ENCODE data around the gene CDC42BPA.
A peak's percentile ranks its signal among the peaks of the same experiment; 100 is the strongest.
"Not testable (repeated sequence)": the region's sequence is repeated elsewhere in the genome, so short reads cannot be mapped to it uniquely, and the experiment has no call there.

Gene CDC42BPA

DNA sequence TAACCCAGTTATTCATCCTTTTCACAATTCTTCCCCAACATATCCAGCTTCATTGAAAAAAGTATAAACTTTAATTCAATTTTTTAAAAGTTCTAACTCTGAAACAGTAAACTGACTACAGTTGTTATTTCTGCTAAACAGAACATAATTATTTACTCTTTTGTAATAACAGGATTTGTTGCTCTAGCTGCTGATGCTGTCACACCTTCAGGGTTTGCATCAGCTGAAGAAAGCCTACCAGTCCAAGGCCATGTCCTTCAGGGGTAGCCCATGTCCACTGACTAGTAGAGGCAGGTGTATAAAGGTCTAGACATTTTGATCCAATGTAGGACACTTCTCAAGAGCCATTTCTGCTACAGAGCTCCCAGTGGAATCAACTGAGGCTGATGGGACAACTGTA is 107.7 kb downstream of the CDC42BPA start:
- peak; percentile 54 for FAIRE-seq

DNA sequence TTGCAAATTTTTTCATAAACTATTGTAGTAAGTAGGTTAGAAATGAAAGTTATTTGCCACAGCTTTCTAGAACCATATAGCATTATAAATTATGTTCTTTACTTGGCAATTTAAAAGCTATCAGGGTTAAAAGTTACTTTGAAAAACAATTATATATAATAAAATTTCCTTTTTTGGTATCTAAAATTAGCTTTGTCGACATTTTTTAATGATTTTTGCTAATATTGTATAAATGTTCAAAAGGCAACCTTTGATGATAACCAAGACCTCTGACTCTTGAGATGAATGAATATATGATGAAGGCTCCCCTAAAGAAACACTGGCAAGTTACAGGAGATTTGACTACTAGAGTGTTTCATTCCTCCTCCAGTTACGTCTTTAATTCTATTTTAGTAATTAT is 121.2 kb downstream of the CDC42BPA start:
- FAIRE-seq = no peak

DNA sequence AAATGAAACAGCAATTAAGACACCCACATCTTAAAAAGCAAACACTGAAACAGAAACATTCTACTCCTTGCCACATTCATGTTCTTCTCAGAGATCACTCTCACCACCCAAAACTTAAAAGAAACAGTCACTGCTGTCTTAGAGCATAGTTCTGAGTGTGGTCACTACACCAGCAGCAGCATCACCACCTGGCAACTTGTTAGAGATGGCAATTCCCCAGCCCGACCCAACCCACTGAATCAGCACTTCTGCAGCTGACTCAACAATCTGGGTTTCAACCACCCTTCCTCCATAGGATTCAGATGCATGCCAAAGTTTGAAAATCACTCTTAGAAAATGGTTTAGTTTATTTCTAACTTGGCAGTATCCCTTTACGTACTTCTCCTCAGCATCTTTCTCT is 126.1 kb downstream of the CDC42BPA start:
- FAIRE-seq = no peak

DNA sequence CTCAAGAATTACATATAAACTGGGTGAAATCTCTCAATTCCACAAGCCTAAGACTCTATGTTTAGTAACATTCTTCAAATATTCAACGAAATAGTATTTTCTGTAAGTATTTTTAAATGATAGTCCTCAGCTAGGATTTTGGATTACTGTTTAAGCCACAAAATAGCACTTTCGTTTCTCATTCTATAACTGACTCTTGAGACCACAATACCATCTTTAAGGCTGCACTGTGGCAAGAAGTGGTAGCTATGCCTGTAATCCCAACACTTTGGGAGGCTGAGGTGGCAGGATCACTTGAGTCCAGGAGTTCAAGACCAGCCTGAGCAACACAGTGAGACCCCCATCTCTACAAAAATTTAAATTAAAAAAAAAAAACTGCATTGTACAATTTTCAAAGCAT is 126.7 kb downstream of the CDC42BPA start:
- FAIRE-seq = no peak

DNA sequence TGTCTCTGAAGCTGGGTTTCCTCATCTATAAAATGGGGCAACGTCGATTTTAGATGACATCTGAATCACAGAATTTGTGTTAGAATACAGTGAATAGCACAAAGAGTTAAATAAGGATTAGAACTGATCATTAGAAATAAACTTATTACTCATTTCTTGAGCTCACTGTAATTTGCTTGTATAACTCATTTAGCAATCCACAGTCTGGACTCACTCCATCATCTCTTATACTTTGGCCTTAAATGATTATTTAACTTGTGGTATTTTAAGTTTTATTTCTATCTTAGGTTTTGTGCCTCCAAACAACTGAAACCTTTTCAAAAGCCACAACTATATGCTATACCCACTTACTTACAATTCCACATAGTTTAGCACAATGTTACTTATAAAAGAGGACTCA is 128.0 kb downstream of the CDC42BPA start:
- FAIRE-seq = no peak

- FAIRE-seq = no peak
These were observed 133.0 kb downstream of the CDC42BPA start for GRCh38 chr1:227185291-227185690.

GRCh38 chr1:227182012-227182411 is 136.3 kb downstream of the CDC42BPA start:
- FAIRE-seq = no peak

GRCh38 chr1:227175611-227176010 is 142.7 kb downstream of the CDC42BPA start:
- no peak for FAIRE-seq

DNA sequence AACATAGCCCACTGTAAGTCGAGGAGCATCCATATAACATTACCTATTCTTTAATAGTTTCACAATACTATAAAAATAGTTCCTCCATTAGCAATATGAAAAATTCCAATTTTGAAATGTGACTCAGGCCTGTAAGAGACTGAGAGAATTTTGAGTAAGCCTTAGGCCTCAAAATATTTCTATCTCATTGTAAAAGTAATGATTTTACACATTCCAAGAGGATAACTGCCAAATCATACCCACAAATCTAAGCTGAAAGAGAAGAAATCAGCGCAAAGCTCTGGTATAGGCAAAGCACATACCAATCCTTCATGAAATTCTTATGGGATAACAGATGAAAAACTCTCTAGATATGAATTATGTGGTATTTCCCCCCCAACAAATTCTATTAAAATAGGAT is 144.1 kb downstream of the CDC42BPA start:
- FAIRE-seq = no peak

GRCh38 chr1:227170361-227171166 is 147.7 kb downstream of the CDC42BPA start:
- no peak for FAIRE-seq

GRCh38 chr1:227169343-227169742 is 148.9 kb downstream of the CDC42BPA start:
- FAIRE-seq = no peak

GRCh38 chr1:227167276-227168101 is 150.8 kb downstream of the CDC42BPA start:
- FAIRE-seq = peak; percentile 67

DNA sequence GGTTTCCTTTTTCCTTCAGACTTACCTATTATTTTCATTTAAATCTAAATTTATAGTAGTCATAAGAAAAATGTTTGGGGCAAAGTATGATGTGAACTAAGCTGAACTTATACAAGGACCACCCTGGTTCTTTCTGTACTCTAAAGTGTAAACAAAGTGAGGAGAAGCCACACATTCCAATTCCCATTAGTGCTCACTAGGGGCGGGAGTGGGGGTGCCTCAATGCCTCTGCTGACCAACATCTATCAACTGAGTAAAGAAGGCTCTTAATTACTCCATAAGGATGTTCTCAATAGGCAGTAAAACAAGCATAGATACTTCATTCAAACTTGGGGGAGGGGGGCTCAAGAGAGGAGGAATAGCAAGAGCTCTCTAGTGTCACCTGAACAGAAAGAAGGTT is 151.7 kb downstream of the CDC42BPA start:
- FAIRE-seq = no peak

DNA sequence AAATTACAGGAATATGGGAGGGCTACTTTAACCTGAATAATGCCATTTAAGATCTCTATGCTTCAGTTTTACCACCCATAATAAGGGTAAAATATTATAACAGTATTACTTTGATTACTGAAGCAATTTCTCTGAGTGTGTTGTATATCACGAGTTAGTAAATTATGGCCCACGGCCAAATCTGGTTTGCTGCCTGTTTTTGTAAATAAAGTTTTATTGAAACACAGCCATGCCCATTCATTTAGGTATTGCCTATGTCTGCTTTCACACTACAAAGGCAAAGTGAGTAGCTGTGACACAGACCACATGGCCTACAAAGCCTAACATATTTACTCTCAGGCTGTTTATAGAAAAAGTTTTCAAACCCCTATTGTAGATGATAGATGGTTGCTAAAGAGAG is 156.8 kb downstream of the CDC42BPA start:
- no peak for FAIRE-seq

GRCh38 chr1:227156520-227156919 is 161.8 kb downstream of the CDC42BPA start:
- no peak for FAIRE-seq

DNA sequence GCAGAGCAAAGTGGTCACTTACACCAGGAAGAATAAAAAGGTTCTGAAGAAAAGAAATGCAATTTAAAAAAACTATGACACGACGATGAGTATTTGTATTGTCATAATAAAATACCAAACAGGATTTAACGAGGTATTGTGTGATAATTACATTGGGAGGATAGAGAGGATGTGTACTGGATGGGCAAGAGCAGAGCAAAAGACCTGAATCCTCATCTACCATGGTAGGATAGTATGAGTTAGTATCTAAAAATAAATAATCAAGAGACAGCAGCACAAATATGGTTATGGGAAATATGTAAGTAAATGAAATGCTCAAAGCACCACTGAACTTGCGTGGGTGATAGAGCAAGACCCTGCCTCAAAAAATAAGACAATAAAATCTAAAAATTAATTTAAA is 162.6 kb downstream of the CDC42BPA start:
- FAIRE-seq = no peak

DNA sequence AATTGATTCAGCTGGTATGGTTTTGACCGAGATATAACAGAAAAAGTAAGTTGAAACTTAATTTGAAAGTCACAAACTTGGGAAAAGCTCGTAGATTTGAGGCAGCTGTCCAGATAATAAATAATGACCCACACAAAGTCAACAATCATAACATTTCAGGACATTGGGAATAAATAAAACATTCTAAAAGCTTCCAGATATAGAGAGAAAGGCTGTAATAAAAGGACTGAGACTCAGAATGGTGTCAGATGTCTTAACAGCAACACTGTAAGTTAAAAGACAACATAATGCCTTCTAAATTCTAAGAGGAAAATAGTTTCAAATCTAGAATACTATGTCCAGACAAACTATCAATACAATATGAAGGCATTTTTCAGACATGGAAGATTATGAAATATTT is 163.3 kb downstream of the CDC42BPA start:
- no peak for FAIRE-seq

DNA sequence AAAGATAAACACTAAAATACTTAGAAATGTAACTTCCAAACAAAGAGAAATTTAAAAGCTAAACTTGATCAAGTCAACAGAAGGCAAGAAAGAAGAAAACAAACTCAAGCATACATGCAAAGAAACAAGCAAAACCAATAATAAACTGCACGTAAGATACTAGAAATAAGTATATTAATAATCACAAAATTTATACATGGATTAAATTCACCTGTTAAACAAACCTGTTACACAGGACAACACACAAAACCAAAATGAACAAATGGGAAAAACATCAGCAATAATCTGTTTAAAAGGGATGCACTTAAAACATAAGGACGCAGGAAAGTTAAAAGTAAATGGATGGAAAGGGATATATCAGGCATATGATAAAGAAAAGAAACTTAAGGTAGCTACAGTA is 165.8 kb downstream of the CDC42BPA start:
- FAIRE-seq = no peak

DNA sequence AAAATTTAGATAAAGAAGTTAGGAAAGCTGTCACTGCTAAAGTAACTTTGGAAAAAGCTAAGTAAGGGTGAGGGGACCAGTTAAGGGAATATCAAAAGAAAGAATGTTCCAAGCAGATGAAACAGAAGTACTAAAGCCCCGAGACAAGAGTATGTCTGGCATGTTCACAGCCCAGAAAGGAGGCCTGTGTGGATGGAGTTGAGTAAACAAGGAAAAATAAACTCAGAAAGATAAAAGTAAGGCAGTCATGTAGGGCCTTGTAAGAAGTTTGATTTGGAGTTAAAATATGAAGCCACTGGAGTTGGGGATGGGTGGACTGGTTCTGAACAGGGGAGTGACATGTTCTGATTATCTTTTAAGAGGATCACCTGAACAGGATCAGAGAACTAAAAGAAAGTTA is 177.9 kb downstream of the CDC42BPA start:
- no peak for FAIRE-seq

GRCh38 chr1:227136210-227136820 is 182.0 kb downstream of the CDC42BPA start:
- no peak for FAIRE-seq

- no peak for FAIRE-seq
These were observed 183.5 kb downstream of the CDC42BPA start for GRCh38 chr1:227134686-227135314.

DNA sequence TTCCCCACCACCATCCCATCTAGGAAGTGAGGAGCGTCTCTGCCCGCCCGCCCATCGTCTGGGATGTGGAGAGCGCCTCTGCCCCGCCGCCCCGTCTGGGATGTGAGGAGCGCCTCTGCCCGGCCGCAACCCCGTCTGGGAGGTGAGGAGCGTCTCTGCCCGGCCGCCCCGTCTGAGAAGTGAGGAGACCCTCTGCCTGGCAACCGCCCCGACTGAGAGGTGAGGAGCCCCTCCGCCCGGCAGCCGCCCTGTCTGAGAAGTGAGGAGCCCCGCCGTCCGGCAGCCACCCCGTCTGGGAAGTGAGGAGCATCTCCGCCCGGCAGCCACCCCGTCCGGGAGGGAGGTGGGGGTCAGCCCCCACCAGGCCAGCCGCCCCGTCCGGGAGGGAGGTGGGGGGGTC is 185.6 kb downstream of the CDC42BPA start:
- not testable (repeated sequence) for FAIRE-seq

GRCh38 chr1:227131193-227131592 is 187.1 kb downstream of the CDC42BPA start:
- FAIRE-seq = peak; percentile 64
